Upper lobe of right lung (tissue), 1 donor: Measurements from ENCODE around the gene TPRG1. TPM values are rescaled to one million over a fixed set of nuclear protein-coding genes. Genes with fewer than 3 reads are reported as not detected.

Source experiments
- ATAC-seq: fragments of 200-7000 bp; cut with Tn5 transposase; one replicate; pipeline ENCODE4 v1.9.1; 2020; ENCODE audit warnings: mild to moderate bottlenecking, moderate library complexity
- DNase-seq: peaks from one replicate; pipeline ENCODE4 v3.0.0-alpha.2; 2020
- H3K27ac ChIP-seq: fragments of 200-600 bp; one replicate; pipeline ENCODE4 v1.8.0; 2022
- H3K27me3 ChIP-seq: fragments of 200-600 bp; one replicate; pipeline ENCODE4 v1.8.0; 2022; ENCODE audit warnings: mild to moderate bottlenecking
- H3K36me3 ChIP-seq: fragments of 200-600 bp; one replicate; pipeline ENCODE4 v1.8.0; 2022
- H3K4me1 ChIP-seq: fragments of 200-600 bp; one replicate; pipeline ENCODE4 v1.8.0; 2022
- H3K4me3 ChIP-seq: fragments of 200-600 bp; one replicate; pipeline ENCODE4 v1.8.0; 2022; ENCODE audit warnings: mild to moderate bottlenecking
- H3K9me3 ChIP-seq: fragments of 200-600 bp; one replicate; pipeline ENCODE4 v1.8.0; 2022
- intact Hi-C: fragments of 100-400 bp; cut with DNase I; formaldehyde crosslinking; loops from one replicate; pipeline ENCODE4 v1.11.0; 2022
- total RNA-seq: library from RNA; stranded (reverse); fragmentation: NEBNext Ultra II Directional; extraction: Animal tissue kit (Norgen Biotek cat#: 25700); gene quantifications from one replicate; pipeline ENCODE4 v1.2.1, GENCODE V29; 2021
- TF ChIP-seq, protein P1 (sequence below): fragments of 200-600 bp; IDR thresholded peaks from one replicate; pipeline ENCODE4 v1.8.0; 2022; ENCODE audit warnings: antibody characterized with exemption
- donor health status: DM: no; HTN: yes; CAD: no; lungs with severe emphysema.

The TPRG1 gene
- total RNA-seq, 1 donor from 2014 or later, result 22.3 TPM

DNA sequence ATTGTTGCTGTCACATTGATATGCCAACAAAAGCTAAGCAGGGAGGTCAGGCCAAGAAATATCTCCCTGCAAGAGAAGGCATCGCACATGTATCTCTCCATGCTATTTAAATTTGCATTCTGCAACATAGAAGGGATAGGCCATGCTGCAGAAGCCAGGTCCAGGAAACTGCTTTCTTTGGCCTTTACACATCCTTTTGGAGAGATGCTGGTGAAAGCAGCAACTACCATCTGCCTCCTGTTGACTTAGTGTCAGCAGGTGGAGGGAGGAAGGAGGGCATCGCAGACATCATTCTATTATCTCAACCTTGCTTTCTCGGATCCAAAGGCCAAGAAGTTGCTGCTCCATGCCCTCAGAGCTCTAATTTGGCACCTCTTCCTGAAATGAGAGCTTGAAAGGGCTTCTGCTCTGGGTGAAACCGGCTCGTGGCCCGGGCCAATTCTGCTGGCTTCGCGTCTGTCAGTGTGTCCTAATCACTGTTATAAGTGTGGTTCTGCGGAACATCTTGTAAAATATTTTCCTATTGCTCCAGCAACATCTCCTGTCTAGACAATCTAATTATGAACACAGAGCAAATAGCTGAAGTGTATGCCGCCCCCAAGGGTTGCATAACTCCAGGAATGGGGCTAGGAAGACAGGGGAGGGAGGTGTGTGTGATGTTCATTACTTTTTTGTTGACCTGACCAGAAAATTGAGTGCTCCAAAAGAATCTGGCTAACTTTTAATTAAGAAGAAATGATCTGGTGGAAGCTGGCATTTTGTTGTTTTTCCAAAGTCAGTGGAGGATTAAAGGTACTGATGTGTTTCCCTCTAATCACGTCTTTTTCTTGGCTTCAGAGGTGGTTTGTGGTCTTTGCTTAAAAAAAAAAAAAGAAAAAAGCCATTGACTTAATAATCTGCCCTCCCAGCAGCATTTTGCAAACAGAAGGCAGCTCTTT lies 89.1 kb downstream of the TPRG1 start:
- Histone ChIP-seq H3K4me1 (peaks cover 7% of the 10 kb centered on the region), H3K27ac (peak overlapping the region; percentile 32), H3K27me3 (no peaks in the 10 kb centered on the region), H3K4me3 (no peak overlapping the region), H3K9me3 (no peaks in the 10 kb centered on the region), H3K36me3 (no peaks in the 10 kb centered on the region)
- DNase-seq (peak; percentile 72), ATAC-seq (peak; percentile 84)
- TF ChIP-seq, protein P1, sequence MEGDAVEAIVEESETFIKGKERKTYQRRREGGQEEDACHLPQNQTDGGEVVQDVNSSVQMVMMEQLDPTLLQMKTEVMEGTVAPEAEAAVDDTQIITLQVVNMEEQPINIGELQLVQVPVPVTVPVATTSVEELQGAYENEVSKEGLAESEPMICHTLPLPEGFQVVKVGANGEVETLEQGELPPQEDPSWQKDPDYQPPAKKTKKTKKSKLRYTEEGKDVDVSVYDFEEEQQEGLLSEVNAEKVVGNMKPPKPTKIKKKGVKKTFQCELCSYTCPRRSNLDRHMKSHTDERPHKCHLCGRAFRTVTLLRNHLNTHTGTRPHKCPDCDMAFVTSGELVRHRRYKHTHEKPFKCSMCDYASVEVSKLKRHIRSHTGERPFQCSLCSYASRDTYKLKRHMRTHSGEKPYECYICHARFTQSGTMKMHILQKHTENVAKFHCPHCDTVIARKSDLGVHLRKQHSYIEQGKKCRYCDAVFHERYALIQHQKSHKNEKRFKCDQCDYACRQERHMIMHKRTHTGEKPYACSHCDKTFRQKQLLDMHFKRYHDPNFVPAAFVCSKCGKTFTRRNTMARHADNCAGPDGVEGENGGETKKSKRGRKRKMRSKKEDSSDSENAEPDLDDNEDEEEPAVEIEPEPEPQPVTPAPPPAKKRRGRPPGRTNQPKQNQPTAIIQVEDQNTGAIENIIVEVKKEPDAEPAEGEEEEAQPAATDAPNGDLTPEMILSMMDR, result no peak
- intact Hi-C loops, result no loop called here

GRCh38 chr3:189262746-189263145 lies 91.0 kb downstream of the TPRG1 start:
- DNase-seq, result no peak
- TF ChIP-seq, protein P1, result no peak
- intact Hi-C loops, result no loop called here
- peaks cover 7% of the 10 kb centered on the region for H3K4me1 ChIP-seq
- no peaks in the 10 kb centered on the region for H3K36me3 ChIP-seq
- H3K27ac ChIP-seq, result no peak overlapping the region
- no peaks in the 10 kb centered on the region for H3K9me3 ChIP-seq
- H3K27me3 ChIP-seq, result no peaks in the 10 kb centered on the region
- no peak for ATAC-seq
- no peak overlapping the region for H3K4me3 ChIP-seq

DNA sequence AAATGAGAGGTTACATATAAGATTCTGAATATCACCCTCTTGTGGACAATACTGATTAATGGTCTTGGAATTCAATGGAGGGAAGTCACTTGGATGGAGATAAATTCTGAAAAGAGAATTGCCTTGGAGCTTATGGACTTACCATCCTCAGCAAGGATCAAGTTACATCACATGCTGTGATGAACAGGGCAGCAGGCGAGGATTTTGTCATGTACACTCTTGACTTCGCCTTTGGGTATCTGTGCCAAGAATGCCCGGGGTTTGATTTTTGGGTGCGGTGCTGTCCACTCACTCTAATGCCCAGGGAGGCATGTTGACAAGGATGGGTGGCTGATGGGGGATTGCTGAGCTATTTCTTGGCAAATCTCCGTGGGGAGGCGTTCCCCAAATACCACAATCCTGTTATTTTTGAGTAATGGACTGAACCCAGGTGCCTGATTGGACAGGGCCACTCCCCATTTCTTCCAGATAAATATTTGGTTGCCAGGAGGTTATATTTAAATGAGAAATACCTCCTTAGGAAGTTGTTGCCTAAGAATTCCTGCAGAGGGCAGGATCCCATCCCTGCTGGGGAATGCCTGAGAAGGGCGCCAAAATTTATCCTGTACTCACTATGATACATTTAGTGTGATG lies 96.3 kb downstream of the TPRG1 start:
- ATAC-seq (peak; percentile 61), DNase-seq (no peak)
- Histone ChIP-seq H3K9me3 (no peaks in the 10 kb centered on the region), H3K36me3 (no peaks in the 10 kb centered on the region), H3K27ac (no peak overlapping the region), H3K4me3 (no peak overlapping the region), H3K4me1 (no peaks in the 10 kb centered on the region), H3K27me3 (no peaks in the 10 kb centered on the region)
- intact Hi-C loops, result no loop called here
- TF ChIP-seq, protein P1, result no peak

- Histone ChIP-seq H3K4me3 (no peak overlapping the region), H3K27ac (no peak overlapping the region), H3K9me3 (no peaks in the 10 kb centered on the region), H3K36me3 (no peaks in the 10 kb centered on the region), H3K27me3 (no peaks in the 10 kb centered on the region), H3K4me1 (no peaks in the 10 kb centered on the region)
- TF ChIP-seq, protein P1, result no peak
- ATAC-seq, result no peak
- DNase-seq, result no peak
- intact Hi-C loops, result no loop called here
Measured at GRCh38 chr3:189269365-189269764, 97.6 kb downstream of the TPRG1 start.

DNA sequence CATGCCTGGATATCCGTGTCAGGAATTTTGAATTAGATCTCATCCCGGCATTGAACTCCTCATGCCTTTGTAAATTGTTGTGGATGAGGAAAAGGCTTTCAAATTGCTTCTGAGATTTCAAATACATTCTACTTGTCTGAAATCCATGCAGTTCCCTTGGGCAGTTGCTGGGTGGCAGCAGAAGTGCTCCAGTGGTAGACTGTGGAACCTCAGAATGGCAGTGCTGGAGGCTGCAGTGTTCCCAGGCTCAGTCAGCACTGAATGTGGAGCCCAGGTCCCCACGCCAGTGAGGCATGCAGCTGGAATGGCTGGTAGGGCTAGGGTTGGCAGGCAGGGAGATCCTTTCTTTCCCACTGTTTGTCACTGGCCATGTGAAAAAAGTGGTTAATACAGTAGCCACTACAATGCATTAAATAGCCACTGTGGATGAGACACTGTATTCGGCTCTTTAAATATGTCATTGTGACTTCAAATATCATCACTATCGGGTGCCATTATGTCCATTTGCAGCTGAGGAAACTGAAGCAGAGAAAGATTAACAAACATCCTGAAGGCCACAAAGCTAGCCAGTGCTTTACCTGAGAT lies 98.6 kb downstream of the TPRG1 start:
- intact Hi-C loops, result no loop called here
- Histone ChIP-seq H3K27ac (no peak overlapping the region), H3K4me1 (no peaks in the 10 kb centered on the region), H3K36me3 (no peaks in the 10 kb centered on the region), H3K4me3 (no peak overlapping the region), H3K27me3 (no peaks in the 10 kb centered on the region), H3K9me3 (no peaks in the 10 kb centered on the region)
- ATAC-seq (peak; percentile 91), DNase-seq (peak; percentile 76)
- TF ChIP-seq, protein P1, result peak; percentile 53
